ENCODE data around the gene HIGD1B. TPM values are rescaled to one million over a fixed set of nuclear protein-coding genes. Genes with fewer than 3 reads are reported as not detected.

HIGD1B gene
- polyA plus RNA-seq, 3 donors = not detected

- no peaks in the 10 kb centered on the region for H4K20me1 ChIP-seq (ENCODE audit: insufficient read depth, low read length)
- no peak overlapping the region for H2AFZ ChIP-seq (ENCODE audit: insufficient read depth, low read depth, low read length, poor library complexity, severe bottlenecking)
- H3K36me3 ChIP-seq (replicated peaks in 1 of 2; ENCODE audit: control insufficient read depth in 1 of 2, insufficient read depth in 2 of 2, low read length in 2 of 2) = peaks cover 15 to 21% of the 10 kb centered on the region in 2 donors
- no peak overlapping the region for H3K27ac Mint-ChIP-seq
- H3K9me3 Mint-ChIP-seq = no peaks in the 10 kb centered on the region
- H3K27me3 ChIP-seq (ENCODE audit: control insufficient read depth in 2 of 2, insufficient read depth in 2 of 2, low read length in 2 of 2) = no peaks in the 10 kb centered on the region
- TF ChIP-seq CTCF (IDR thresholded peaks at IDR 0.05) = no peak
- H3K27ac ChIP-seq (ENCODE audit: low read depth in 1 of 2, low read length in 2 of 2) = no peak overlapping the region
- H3K4me2 ChIP-seq (replicated peaks; ENCODE audit: extremely low read depth, low read length, poor library complexity, severe bottlenecking) = no peak overlapping the region
- intact Hi-C loops (cut with micrococcal nuclease) = no loop called here
- 93% methylated on average over 7 of the region's 8 CpGs for WGBS (ENCODE audit: insufficient coverage)
- H3K79me2 ChIP-seq (ENCODE audit: insufficient read depth, low read length) = no peaks in the 10 kb centered on the region
- no peaks in the 10 kb centered on the region for H3K4me1 Mint-ChIP-seq
- DNase-seq = no peak
- H3K36me3 Mint-ChIP-seq = peaks cover 19 to 22% of the 10 kb centered on the region in 2 donors
- H3K9ac ChIP-seq (ENCODE audit: insufficient read depth, low read length, poor library complexity, severe bottlenecking) = no peak overlapping the region
- H3K4me3 ChIP-seq (replicated peaks in 1 of 3; ENCODE audit: low read depth in 2 of 3, low read length in 3 of 3) = no peak overlapping the region
- H3K4me3 Mint-ChIP-seq = no peak overlapping the region
- peaks cover 4 to 11% (median 10%) of the 10 kb centered on the region in 3 donors for H3K27me3 Mint-ChIP-seq (ENCODE audit: low read depth in 3 of 3)
- no peaks in the 10 kb centered on the region for H3K4me1 ChIP-seq (ENCODE audit: control insufficient read depth in 1 of 2, insufficient read depth in 2 of 2, low read length in 2 of 2)
- no peaks in the 10 kb centered on the region for H3K9me3 ChIP-seq (replicated peaks in 1 of 2; ENCODE audit: control insufficient read depth in 1 of 2, insufficient read depth in 1 of 2, low read length in 2 of 2)
Measured at GRCh38 chr17:44846206-44846605, 1.5 kb upstream of the HIGD1B start.

- DNase-seq = no peak
- H3K27me3 Mint-ChIP-seq (ENCODE audit: low read depth in 3 of 3) = peaks cover 0 to 7% (median 2%) of the 10 kb centered on the region in 3 donors
- WGBS (ENCODE audit: insufficient coverage) = 75% methylated on average over 2 of the region's 6 CpGs
- no peak for TF ChIP-seq CTCF (IDR thresholded peaks at IDR 0.05)
- Histone ChIP-seq H3K36me3 (replicated peaks in 1 of 2; ENCODE audit: control insufficient read depth in 1 of 2, insufficient read depth in 2 of 2, low read length in 2 of 2) (peaks cover 34 to 42% of the 10 kb centered on the region in 2 donors), H3K4me1 (ENCODE audit: control insufficient read depth in 1 of 2, insufficient read depth in 2 of 2, low read length in 2 of 2) (no peaks in the 10 kb centered on the region), H2AFZ (ENCODE audit: insufficient read depth, low read depth, low read length, poor library complexity, severe bottlenecking) (no peak overlapping the region), H3K79me2 (ENCODE audit: insufficient read depth, low read length) (no peaks in the 10 kb centered on the region), H3K27ac (ENCODE audit: low read depth in 1 of 2, low read length in 2 of 2) (no peak overlapping the region), H3K4me2 (replicated peaks; ENCODE audit: extremely low read depth, low read length, poor library complexity, severe bottlenecking) (no peak overlapping the region), H4K20me1 (ENCODE audit: insufficient read depth, low read length) (no peaks in the 10 kb centered on the region), H3K9me3 (replicated peaks in 1 of 2; ENCODE audit: control insufficient read depth in 1 of 2, insufficient read depth in 1 of 2, low read length in 2 of 2) (no peaks in the 10 kb centered on the region), H3K27me3 (ENCODE audit: control insufficient read depth in 2 of 2, insufficient read depth in 2 of 2, low read length in 2 of 2) (no peaks in the 10 kb centered on the region), H3K9ac (ENCODE audit: insufficient read depth, low read length, poor library complexity, severe bottlenecking) (no peak overlapping the region), H3K4me3 (replicated peaks in 1 of 3; ENCODE audit: low read depth in 2 of 3, low read length in 3 of 3) (no peak overlapping the region)
- no peak overlapping the region for H3K4me3 Mint-ChIP-seq
- intact Hi-C loops (cut with micrococcal nuclease) = no loop called here
- peaks cover 35 to 43% of the 10 kb centered on the region in 2 donors for H3K36me3 Mint-ChIP-seq
- H3K9me3 Mint-ChIP-seq = no peaks in the 10 kb centered on the region
- H3K4me1 Mint-ChIP-seq = no peaks in the 10 kb centered on the region
- no peak overlapping the region for H3K27ac Mint-ChIP-seq
Measured at GRCh38 chr17:44848257-44848795, 643 bp downstream of the HIGD1B start.

Data from CD14-positive monocyte (primary cell).